Brain microvascular endothelial cell (primary cell): Measurements from ENCODE around the gene MMP17.
"Not testable (repeated sequence)": the region's sequence is repeated elsewhere in the genome, so short reads cannot be mapped to it uniquely, and the experiment has no call there.

Experiments
- DNase-seq: peaks from one replicate; pipeline ENCODE4 v3.0.0-alpha.2; 2020
- H3K27ac ChIP-seq: fragments of 250-450 bp; sonication (Bioruptor Pico); 2 replicates; pipeline ENCODE4 v1.5.1; 2020; ENCODE audit warnings: mild to moderate bottlenecking, moderate library complexity
- H3K27me3 ChIP-seq: fragments of 250-450 bp; sonication (Bioruptor Pico); replicated peaks from 2 replicates; pipeline ENCODE4 v1.5.1; 2020; ENCODE audit warnings: mild to moderate bottlenecking
- H3K36me3 ChIP-seq: fragments of 250-450 bp; sonication (Bioruptor Pico); replicated peaks from 2 replicates; pipeline ENCODE4 v1.5.1; 2020; ENCODE audit warnings: mild to moderate bottlenecking
- H3K4me3 ChIP-seq: 2 replicates; pipeline ENCODE4 v1.5.1; 2011; ENCODE audit warnings: low read depth, mild to moderate bottlenecking, control low read depth, low read length, moderate library complexity
- CTCF ChIP-seq: IDR thresholded peaks from 2 replicates; pipeline ENCODE4 v1.5.1; 2011; ENCODE audit warnings: low read depth, mild to moderate bottlenecking, moderate library complexity, low read length, control low read depth, inconsistent platforms; ENCODE audit errors: missing control alignments
- in situ Hi-C: cut with HindIII; loops from 2 replicates; pipeline ENCODE4 v1.10.0; 2017; ENCODE audit warnings: low sequenced_read_pairs, low pct_ligation_motif_present

MMP17 gene

DNA sequence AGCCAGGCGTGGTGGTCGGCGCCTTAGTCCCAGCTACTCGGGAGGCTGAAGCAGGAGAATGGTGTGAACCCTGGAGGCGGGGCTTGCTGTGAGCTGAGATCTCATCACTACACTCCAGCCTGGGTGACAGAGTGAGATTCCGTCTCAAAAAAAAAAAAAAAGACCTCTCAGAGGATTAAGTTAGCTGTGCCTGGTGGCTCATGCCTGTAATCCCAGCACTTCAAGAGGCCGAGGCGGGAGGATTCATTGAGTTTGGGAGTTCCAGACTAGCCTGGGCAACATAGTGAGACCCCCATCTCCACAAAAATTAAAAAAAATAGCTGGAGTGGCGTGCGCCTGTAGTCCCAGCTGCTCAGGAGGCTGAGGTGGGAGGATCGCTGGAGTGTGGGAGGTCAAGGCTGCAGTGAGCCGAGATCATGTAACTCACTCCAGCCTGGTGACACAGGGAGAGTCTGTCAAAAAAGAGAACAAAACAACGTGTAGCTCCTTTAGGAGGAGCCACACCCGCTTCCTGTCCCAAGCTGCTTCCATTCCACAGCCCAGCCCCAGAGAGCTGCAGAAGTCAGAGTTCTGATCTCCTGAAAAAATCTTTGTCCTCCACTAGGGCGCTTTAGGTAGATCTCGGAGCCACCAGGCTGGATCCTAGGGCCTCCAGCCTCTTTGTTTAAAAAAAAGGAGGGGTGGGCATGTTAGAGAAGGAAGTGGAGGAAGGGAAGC is 54.8 kb downstream of the MMP17 start:
- H3K27ac ChIP-seq = no peak overlapping the region
- DNase-seq = no peak
- in situ Hi-C loops = loop anchor here (10.0 kb wide), 1 partner anchor 102 kb away; no protein-coding TSS in a partner anchor
- no peaks in the 10 kb centered on the region for H3K36me3 ChIP-seq
- H3K27me3 ChIP-seq = no peaks in the 10 kb centered on the region
- H3K4me3 ChIP-seq = no peak overlapping the region
- no peak for TF ChIP-seq CTCF

DNA sequence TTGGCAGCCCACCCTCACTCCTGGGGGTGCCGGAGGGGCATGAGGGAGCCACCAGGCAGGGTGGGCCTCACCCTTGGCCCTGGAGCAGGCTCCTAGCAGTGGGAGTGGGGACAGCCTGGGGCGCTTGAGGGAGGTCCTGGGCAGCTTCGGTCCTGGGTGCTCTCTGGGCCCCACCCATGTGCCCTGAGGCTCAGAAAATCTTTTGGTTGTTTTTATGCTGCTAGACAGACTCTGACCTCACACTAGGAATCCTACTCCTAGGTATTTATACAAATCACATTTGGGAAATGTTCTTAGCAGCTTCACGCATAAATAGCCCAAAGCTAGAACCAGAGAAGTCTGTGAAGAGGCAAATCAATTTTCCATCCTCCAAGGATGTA is 55.3 kb downstream of the MMP17 start:
- in situ Hi-C loops = loop anchor here (10.0 kb wide), 1 partner anchor 101 kb away; no protein-coding TSS in a partner anchor
- Histone ChIP-seq H3K27me3 (no peaks in the 10 kb centered on the region), H3K27ac (no peak overlapping the region), H3K36me3 (no peaks in the 10 kb centered on the region), H3K4me3 (no peak overlapping the region)
- DNase-seq = no peak
- no peak for TF ChIP-seq CTCF

- H3K27ac ChIP-seq, H3K27me3 ChIP-seq, H3K36me3 ChIP-seq, H3K4me3 ChIP-seq: not testable (repeated sequence)
- peak; percentile 22 for DNase-seq
- in situ Hi-C loops = loop anchor here (10.0 kb wide), 1 partner anchor 100 kb away; no protein-coding TSS in a partner anchor
Measured at GRCh38 chr12:131885076-131885475, 56.9 kb downstream of the MMP17 start.

GRCh38 chr12:131885543-131886057 is 57.4 kb downstream of the MMP17 start:
- Histone ChIP-seq H3K4me3 (no peak overlapping the region), H3K36me3 (no peaks in the 10 kb centered on the region), H3K27me3 (no peaks in the 10 kb centered on the region), H3K27ac (no peak overlapping the region)
- no peak for TF ChIP-seq CTCF
- no peak for DNase-seq
- in situ Hi-C loops = loop anchor here (10.0 kb wide), 1 partner anchor 99 kb away; no protein-coding TSS in a partner anchor

- DNase-seq, H3K27me3 ChIP-seq, in situ Hi-C loops, H3K4me3 ChIP-seq, H3K27ac ChIP-seq, H3K36me3 ChIP-seq: not testable (repeated sequence)
Measured at GRCh38 chr12:131891722-131892121, 63.5 kb downstream of the MMP17 start.

DNA sequence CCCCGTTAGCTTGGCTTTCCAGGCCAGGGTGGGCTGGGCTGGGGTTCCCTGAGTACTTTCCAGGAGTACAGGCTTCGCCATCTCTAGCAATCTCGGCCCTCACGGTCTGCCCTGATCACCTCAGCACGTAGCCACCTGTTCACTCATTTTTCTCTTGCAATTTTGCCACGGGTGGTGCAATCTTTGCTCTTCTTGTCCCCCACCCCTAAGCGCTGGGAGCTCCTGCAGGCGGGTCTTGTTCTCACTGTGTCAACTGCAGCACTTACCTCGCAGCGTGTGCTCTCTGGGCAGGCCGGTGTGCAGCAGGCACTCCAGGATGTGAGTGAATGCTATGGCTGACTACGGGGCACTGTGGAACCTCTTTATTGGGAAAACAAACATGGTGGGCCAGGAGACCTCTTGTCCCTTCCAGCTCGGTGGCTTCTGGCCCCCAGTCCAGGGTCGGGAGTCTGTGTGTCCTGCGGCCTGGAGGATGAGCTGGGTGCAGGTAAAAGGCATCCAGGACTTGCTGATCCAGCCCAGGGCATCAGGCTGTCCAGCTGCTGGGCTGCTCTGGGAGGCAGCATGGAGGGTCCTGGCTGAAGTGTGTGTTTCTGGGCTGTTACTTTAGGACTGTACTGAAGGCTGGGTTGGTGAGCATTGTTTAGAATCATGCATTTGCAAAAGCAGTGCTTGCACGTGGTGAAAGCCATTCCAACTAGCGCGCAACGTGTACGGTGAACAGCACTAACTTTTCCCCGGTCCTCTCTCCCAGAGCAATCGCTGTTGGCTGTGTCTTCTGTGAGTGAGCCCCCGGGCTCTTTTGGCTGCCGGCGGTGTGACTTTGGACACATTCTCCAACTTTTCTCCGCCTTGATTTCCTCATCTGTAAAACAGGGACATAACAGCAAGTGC is 64.8 kb downstream of the MMP17 start:
- H3K27ac ChIP-seq = no peak overlapping the region
- DNase-seq = no peak
- H3K27me3 ChIP-seq = no peaks in the 10 kb centered on the region
- no peak for TF ChIP-seq CTCF
- in situ Hi-C loops = no loop called here
- H3K4me3 ChIP-seq = no peak overlapping the region
- peaks cover 2% of the 10 kb centered on the region for H3K36me3 ChIP-seq
